ENCODE data around the gene GRK3. TPM values are rescaled to one million over a fixed set of nuclear protein-coding genes. Genes with fewer than 3 reads are reported as not detected.

The GRK3 gene
- total RNA-seq, 1 experiment from 2014 or later = 14.6 TPM

DNA sequence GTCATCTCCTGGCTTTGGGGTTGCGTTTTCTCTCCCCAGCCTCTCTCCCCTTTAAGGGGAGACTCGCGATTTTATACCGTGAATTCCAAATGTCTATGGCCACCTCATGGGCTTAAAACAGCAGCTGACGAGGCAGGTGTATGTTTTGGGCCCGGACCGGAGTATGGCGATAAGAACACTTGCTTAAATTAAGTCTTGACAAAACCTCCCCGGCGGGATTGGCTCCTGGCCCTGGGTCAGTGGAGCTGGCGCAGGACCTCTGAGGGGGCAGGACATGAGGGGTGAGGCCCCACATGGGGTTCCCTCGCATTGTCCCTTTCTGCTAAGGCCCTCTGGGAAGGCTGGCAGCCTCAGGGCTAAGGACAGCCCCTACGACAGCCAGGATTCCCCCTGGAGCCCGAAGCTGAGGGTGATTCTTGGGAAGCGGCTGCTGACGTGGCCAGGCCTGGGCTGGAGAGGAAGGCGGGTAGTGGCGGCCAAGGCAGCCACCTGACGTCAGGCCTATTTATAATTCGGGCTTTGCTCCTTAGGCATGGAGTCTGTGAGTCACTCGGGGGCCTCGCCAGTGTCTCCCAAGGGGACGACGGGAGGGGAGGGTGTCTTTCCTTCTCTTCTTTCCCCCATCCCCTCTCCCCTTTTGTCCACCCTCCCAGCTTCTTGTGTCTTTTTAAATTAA is 190.2 kb downstream of the GRK3 start:
- no peak for ATAC-seq
- intact Hi-C loops (cut with micrococcal nuclease) = no loop called here
- TF ChIP-seq, protein P1, sequence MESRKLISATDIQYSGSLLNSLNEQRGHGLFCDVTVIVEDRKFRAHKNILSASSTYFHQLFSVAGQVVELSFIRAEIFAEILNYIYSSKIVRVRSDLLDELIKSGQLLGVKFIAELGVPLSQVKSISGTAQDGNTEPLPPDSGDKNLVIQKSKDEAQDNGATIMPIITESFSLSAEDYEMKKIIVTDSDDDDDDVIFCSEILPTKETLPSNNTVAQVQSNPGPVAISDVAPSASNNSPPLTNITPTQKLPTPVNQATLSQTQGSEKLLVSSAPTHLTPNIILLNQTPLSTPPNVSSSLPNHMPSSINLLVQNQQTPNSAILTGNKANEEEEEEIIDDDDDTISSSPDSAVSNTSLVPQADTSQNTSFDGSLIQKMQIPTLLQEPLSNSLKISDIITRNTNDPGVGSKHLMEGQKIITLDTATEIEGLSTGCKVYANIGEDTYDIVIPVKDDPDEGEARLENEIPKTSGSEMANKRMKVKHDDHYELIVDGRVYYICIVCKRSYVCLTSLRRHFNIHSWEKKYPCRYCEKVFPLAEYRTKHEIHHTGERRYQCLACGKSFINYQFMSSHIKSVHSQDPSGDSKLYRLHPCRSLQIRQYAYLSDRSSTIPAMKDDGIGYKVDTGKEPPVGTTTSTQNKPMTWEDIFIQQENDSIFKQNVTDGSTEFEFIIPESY (IDR thresholded peaks at IDR 0.05; ENCODE audit: extremely low read depth, insufficient replicate concordance, low read length) = no peak
- no peak for TF ChIP-seq CEBPB (IDR thresholded peaks at IDR 0.05; ENCODE audit: low read depth)
- TF ChIP-seq RAD21 (IDR thresholded peaks at IDR 0.05; ENCODE audit: low read depth) = no peak
- BruUV-seq (replicated peaks) = no TSS peak
- DNase-seq (ENCODE audit: low read depth, low spot score) = no peak
- Histone ChIP-seq H3K4me1 (ENCODE audit: control insufficient read depth in 1 of 2, insufficient read depth in 2 of 2, low read length in 2 of 2) (peaks cover 0 to 2% of the 10 kb centered on the region in 2 experiments; a peak in 3 of 4 replicates), H3K4me3 (replicated peaks in 1 of 2; ENCODE audit: low read depth in 1 of 2, low read length in 2 of 2) (no peak overlapping the region), H3K4me2 (ENCODE audit: low read length) (no peak overlapping the region), H3K9me3 (ENCODE audit: control insufficient read depth in 1 of 2, insufficient read depth in 1 of 2, low read depth in 1 of 2, low read length in 2 of 2) (no peaks in the 10 kb centered on the region), H2AFZ (ENCODE audit: low read depth, low read length, poor library complexity, severe bottlenecking) (no peak overlapping the region), H3K9ac (ENCODE audit: low read length) (no peak overlapping the region), H3K9me2 (ENCODE audit: insufficient read depth) (no peaks in the 10 kb centered on the region), H3K36me3 (ENCODE audit: control insufficient read depth in 1 of 2, insufficient read depth in 2 of 2, low read length in 2 of 2) (no peaks in the 10 kb centered on the region), H3K79me2 (ENCODE audit: insufficient read depth, low read length) (no peaks in the 10 kb centered on the region), H3K27me3 (ENCODE audit: insufficient read depth, low read length) (no peaks in the 10 kb centered on the region), H3K27ac (ENCODE audit: low read depth, low read length) (no peak overlapping the region), H4K20me1 (ENCODE audit: insufficient read depth) (no peaks in the 10 kb centered on the region)
- ChIA-PET CTCF (interaction anchor here (1.0 kb wide), 1 partner anchor 18 kb away, joined by 3 read pairs; no protein-coding TSS in a partner anchor), RAD21 (ENCODE audit: low non-redundant PET in 1 of 2, low total read pairs in 2 of 2, uncharacterized antibody in 2 of 2, unreplicated experiment in 2 of 2) (no interaction called here), POLR2A (no interaction called here)

DNA sequence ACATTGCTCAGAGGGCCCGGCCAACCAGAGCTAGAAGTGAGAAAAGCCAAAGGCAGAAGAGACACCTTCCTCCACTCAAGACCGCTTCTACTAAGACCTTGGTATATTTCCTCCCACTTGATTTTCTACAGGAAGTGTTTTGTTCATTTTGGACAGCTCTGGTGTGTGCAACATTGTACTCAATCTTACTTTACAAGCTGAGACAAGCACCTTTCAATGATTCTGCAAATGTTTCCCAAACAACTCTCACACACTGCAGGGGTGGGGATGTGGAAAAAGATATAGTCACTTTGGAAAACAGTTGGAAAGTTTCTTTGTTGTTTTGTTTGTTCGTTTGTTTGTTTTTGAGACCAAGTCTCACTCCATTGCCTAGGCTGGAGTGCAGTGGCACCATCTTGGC is 193.2 kb downstream of the GRK3 start:
- no peak overlapping the region for H3K4me2 ChIP-seq (ENCODE audit: low read length)
- H3K9me3 ChIP-seq (ENCODE audit: control insufficient read depth in 1 of 2, insufficient read depth in 1 of 2, low read depth in 1 of 2, low read length in 2 of 2) = no peaks in the 10 kb centered on the region
- H3K36me3 ChIP-seq (ENCODE audit: control insufficient read depth in 1 of 2, insufficient read depth in 2 of 2, low read length in 2 of 2) = no peaks in the 10 kb centered on the region
- no peaks in the 10 kb centered on the region for H3K9me2 ChIP-seq (ENCODE audit: insufficient read depth)
- ATAC-seq (no peak), DNase-seq (ENCODE audit: low read depth, low spot score) (no peak)
- ChIA-PET POLR2A (no interaction called here), CTCF (interaction anchor here (0.7 kb wide), 1 partner anchor 1812 kb away, joined by 4 read pairs; no protein-coding TSS in a partner anchor), RAD21 (ENCODE audit: low non-redundant PET in 1 of 2, low total read pairs in 2 of 2, uncharacterized antibody in 2 of 2, unreplicated experiment in 2 of 2) (no interaction called here)
- intact Hi-C loops (cut with micrococcal nuclease) = no loop called here
- H3K4me1 ChIP-seq (ENCODE audit: control insufficient read depth in 1 of 2, insufficient read depth in 2 of 2, low read length in 2 of 2) = peaks cover 8 to 14% of the 10 kb centered on the region in 2 experiments; a peak in 3 of 4 replicates
- no TSS peak for BruUV-seq (replicated peaks)
- H3K4me3 ChIP-seq (replicated peaks in 1 of 2; ENCODE audit: low read depth in 1 of 2, low read length in 2 of 2) = no peak overlapping the region
- no peak overlapping the region for H3K27ac ChIP-seq (ENCODE audit: low read depth, low read length)
- no peak overlapping the region for H3K9ac ChIP-seq (ENCODE audit: low read length)
- no peaks in the 10 kb centered on the region for H3K27me3 ChIP-seq (ENCODE audit: insufficient read depth, low read length)
- H4K20me1 ChIP-seq (ENCODE audit: insufficient read depth) = no peaks in the 10 kb centered on the region
- no peak overlapping the region for H2AFZ ChIP-seq (ENCODE audit: low read depth, low read length, poor library complexity, severe bottlenecking)
- no peaks in the 10 kb centered on the region for H3K79me2 ChIP-seq (ENCODE audit: insufficient read depth, low read length)
- TF ChIP-seq SIN3A (IDR thresholded peaks at IDR 0.05; ENCODE audit: low read depth) (no peak), SRF (IDR thresholded peaks at IDR 0.05; ENCODE audit: low read depth) (no peak), RAD21 (IDR thresholded peaks at IDR 0.05; ENCODE audit: low read depth) (no peak), POLR2A (IDR thresholded peaks at IDR 0.05; ENCODE audit: borderline replicate concordance, extremely low read depth, insufficient read depth, insufficient read length) (no peak), POLR2AphosphoS5 (IDR thresholded peaks at IDR 0.05; ENCODE audit: low read depth, low read length) (no peak), TCF7L2 (IDR thresholded peaks at IDR 0.05; ENCODE audit: borderline replicate concordance, extremely low read depth, insufficient read depth, insufficient read length) (no peak), FOSL1 (IDR thresholded peaks at IDR 0.05; ENCODE audit: low read depth) (no peak), JUND (IDR thresholded peaks at IDR 0.05) (no peak), EZH2phosphoT487 (IDR thresholded peaks at IDR 0.05; ENCODE audit: borderline replicate concordance) (no peak), YY1 (IDR thresholded peaks at IDR 0.05; ENCODE audit: extremely low read depth, insufficient replicate concordance, low read depth, low read length) (no peak), SP1 (IDR thresholded peaks at IDR 0.05; ENCODE audit: low read depth) (no peak), CBX3 (IDR thresholded peaks at IDR 0.05; ENCODE audit: low read depth) (no peak)
- TF ChIP-seq, protein P2, sequence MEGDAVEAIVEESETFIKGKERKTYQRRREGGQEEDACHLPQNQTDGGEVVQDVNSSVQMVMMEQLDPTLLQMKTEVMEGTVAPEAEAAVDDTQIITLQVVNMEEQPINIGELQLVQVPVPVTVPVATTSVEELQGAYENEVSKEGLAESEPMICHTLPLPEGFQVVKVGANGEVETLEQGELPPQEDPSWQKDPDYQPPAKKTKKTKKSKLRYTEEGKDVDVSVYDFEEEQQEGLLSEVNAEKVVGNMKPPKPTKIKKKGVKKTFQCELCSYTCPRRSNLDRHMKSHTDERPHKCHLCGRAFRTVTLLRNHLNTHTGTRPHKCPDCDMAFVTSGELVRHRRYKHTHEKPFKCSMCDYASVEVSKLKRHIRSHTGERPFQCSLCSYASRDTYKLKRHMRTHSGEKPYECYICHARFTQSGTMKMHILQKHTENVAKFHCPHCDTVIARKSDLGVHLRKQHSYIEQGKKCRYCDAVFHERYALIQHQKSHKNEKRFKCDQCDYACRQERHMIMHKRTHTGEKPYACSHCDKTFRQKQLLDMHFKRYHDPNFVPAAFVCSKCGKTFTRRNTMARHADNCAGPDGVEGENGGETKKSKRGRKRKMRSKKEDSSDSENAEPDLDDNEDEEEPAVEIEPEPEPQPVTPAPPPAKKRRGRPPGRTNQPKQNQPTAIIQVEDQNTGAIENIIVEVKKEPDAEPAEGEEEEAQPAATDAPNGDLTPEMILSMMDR (IDR thresholded peaks at IDR 0.05 in 2 of 3, conservative IDR thresholded peaks at IDR 0.05 in 1 of 3; ENCODE audit: borderline replicate concordance in 1 of 3, insufficient read depth in 1 of 3, low read depth in 2 of 3, low read length in 2 of 3) = no peak
- TF ChIP-seq, protein P3, sequence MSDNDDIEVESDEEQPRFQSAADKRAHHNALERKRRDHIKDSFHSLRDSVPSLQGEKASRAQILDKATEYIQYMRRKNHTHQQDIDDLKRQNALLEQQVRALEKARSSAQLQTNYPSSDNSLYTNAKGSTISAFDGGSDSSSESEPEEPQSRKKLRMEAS (IDR thresholded peaks at IDR 0.05) = no peak
- TF ChIP-seq, protein P4, sequence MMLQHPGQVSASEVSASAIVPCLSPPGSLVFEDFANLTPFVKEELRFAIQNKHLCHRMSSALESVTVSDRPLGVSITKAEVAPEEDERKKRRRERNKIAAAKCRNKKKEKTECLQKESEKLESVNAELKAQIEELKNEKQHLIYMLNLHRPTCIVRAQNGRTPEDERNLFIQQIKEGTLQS (IDR thresholded peaks at IDR 0.05) = no peak
